ENCODE measurements around the gene BFSP1. TPM values are rescaled to one million over a fixed set of nuclear protein-coding genes. Genes with fewer than 3 reads are reported as not detected.

The BFSP1 gene
- total RNA-seq, 8 experiments from 2014 or later = 0.49 to 9.6 (median 1.8) TPM

DNA sequence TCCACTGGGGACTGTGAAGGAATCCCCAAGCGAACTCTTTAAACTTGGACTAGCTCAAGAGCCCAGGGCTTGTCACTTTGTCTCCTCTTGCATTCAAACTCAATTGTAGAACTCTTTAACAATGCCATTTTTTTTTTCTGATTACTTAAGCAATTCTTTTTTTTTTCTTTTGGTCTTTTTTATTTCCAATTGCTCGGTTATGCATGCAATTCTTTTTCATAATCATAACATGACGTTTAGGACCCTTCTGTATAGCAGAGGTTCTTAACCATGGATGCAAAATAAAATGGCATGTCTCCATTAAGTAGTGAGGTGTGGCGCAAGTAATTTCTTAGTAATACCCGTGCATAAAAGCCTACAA lies 466 bp upstream of the BFSP1 start:
- Histone ChIP-seq H3K4me1 (replicated peaks in 1 of 2) (peaks cover 5 to 11% of the 10 kb centered on the region in 2 donors), H3K27ac (no peak overlapping the region), H3K4me3 (peak overlapping the region; percentile 33 to 50 (median 38))
- in situ Hi-C loops (cut with MboI; ENCODE audit: low pct_unique_long_range_greater_than_20kb in 2 of 9, low sequenced_read_pairs in 9 of 9, unreplicated experiment in 9 of 9) = loop anchor here in 2 of 9 experiments (10.0 to 25.0 kb wide), 2 partner anchors 73 to 356 kb away; no protein-coding TSS in a partner anchor
- 26 to 66% (median 40%) methylated on average over 3 to 5 of the region's 5 CpGs for WGBS, 10 experiments
- no peak for ATAC-seq (replicated peaks in 6 of 8)

GRCh38 chr20:17530153-17530552 lies 1.0 kb downstream of the BFSP1 start:
- no peak overlapping the region for H3K4me3 ChIP-seq
- H3K4me1 ChIP-seq (replicated peaks in 1 of 2) = peaks cover 5 to 11% of the 10 kb centered on the region in 2 donors
- H3K27ac ChIP-seq = no peak overlapping the region
- 67 to 100% (median 100%) methylated on average over 1 to 6 of the region's 7 CpGs; no CpG with 5 or more reads in 3 of the 10 experiments for WGBS, 10 experiments
- in situ Hi-C loops (cut with MboI; ENCODE audit: low pct_unique_long_range_greater_than_20kb in 2 of 9, low sequenced_read_pairs in 9 of 9, unreplicated experiment in 9 of 9) = loop anchor here in 2 of 9 experiments (10.0 to 25.0 kb wide), 2 partner anchors 75 to 357 kb away; no protein-coding TSS in a partner anchor
- ATAC-seq (replicated peaks in 6 of 8) = no peak

- no peak for ATAC-seq (replicated peaks in 6 of 8)
- H3K4me1 ChIP-seq (replicated peaks in 1 of 2) = peaks cover 5 to 11% of the 10 kb centered on the region in 2 donors
- no peak overlapping the region for H3K27ac ChIP-seq
- H3K4me3 ChIP-seq = no peak overlapping the region
- in situ Hi-C loops (cut with MboI; ENCODE audit: low pct_unique_long_range_greater_than_20kb in 2 of 9, low sequenced_read_pairs in 9 of 9, unreplicated experiment in 9 of 9) = loop anchor here in 1 of 9 experiments (25.0 kb wide), 1 partner anchor 358 kb away; no protein-coding TSS in a partner anchor
Observed at GRCh38 chr20:17529586-17529985, 1.6 kb downstream of the BFSP1 start.

DNA sequence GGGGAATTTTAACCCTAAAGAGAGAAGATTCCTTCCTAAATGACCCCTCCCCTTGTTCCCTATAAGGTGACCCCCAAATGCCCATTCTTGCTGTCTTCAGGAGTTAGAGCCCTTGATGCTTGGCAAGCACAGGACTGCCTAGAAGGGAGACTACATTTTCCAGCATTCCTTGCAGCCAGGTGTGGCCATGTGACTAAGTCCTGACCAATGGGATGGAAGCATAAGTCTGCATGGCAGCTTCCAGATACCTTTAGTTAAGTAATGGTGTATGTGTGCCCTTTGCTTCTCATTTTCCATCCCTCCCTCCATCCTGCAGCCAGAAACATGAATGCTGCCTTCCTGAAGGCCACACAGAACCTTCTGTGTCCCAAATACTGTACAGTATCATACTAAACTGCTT lies 5.5 kb downstream of the BFSP1 start:
- ATAC-seq (replicated peaks in 6 of 8) = peak in 6 of 8 experiments; percentile 11 to 70 (median 62)
- Histone ChIP-seq H3K4me1 (replicated peaks in 1 of 2) (peaks cover 0 to 3% of the 10 kb centered on the region in 2 donors), H3K27ac (no peak overlapping the region), H3K4me3 (no peak overlapping the region)
- in situ Hi-C loops (cut with MboI; ENCODE audit: low pct_unique_long_range_greater_than_20kb in 2 of 9, low sequenced_read_pairs in 9 of 9, unreplicated experiment in 9 of 9) = loop anchor here in 1 of 9 experiments (25.0 kb wide), 1 partner anchor 362 kb away; no protein-coding TSS in a partner anchor

DNA sequence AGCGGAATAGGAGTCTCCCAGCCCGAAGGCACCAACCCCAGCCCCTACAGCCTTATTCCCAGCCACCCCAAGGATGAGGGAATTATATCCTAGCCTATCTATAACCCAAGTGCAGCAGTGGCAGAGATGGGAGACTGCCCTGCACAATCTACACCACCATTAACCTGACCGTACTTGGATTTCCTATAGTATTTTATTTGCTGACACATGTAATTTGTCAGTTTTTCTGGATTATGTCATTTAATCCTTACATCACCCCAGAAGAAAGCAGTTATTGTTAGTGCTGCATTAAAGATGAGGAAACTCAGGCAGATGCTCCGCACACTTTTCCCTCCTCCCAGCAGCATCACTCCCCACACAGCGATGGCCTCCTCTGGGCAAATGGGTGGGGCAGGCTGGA lies 6.0 kb downstream of the BFSP1 start:
- H3K4me3 ChIP-seq = no peak overlapping the region
- H3K27ac ChIP-seq = no peak overlapping the region
- 92 to 100% (median 100%) methylated on average over 2 to 5 of the region's 5 CpGs; no CpG with 5 or more reads in 6 of the 10 experiments for WGBS, 10 experiments
- ATAC-seq (replicated peaks in 6 of 8) = peak in 1 of 8 experiments; percentile 31
- in situ Hi-C loops (cut with MboI; ENCODE audit: low pct_unique_long_range_greater_than_20kb in 2 of 9, low sequenced_read_pairs in 9 of 9, unreplicated experiment in 9 of 9) = loop anchor here in 1 of 9 experiments (25.0 kb wide), 1 partner anchor 362 kb away; no protein-coding TSS in a partner anchor
- no peaks in the 10 kb centered on the region for H3K4me1 ChIP-seq (replicated peaks in 1 of 2)

DNA sequence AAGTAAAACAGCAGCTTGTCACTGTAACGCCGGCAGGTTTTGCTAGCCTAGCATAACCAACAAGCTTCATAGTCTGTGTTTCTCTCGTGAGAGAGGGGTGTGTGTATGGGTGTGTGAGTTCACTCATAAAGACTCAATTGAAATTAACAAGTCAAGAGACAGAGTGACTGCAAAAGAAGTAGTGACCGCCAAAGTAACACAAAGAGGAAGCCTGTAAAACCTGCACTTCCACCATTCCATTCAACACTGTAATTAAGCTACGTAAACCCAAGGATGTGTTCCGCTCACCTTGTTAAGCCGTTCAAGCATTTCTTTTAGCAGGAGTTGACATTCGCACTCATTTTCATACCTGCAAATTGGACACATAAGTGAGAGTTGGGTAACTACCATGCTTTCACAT lies 6.6 kb downstream of the BFSP1 start:
- H3K4me1 ChIP-seq (replicated peaks in 1 of 2) = no peaks in the 10 kb centered on the region
- 73 to 100% (median 81%) methylated on average over 1 to 7 of the region's 8 CpGs; no CpG with 5 or more reads in 2 of the 10 experiments for WGBS, 10 experiments

DNA sequence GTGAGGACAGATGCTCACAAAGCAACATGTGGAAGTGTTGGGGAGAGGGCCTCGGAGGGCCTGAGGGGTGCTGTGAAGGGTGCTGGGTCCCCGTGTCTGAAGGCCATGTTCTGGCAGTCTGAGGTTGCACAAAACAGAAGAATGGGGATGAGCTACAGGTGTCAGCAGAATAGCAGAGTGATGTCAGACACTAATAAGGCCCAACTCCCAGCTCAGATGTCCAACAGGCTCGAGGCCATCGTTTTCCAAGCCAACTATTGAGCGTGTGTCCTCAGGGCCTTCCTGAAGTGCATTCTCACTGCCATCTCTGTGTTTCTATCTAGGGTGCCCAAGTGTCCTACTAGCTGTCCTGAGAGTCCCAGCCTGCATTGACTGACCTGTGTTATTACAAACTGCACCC lies 7.9 kb downstream of the BFSP1 start:
- 4 to 86% (median 68%) methylated on average over 1 to 5 of the region's 5 CpGs; no CpG with 5 or more reads in 3 of the 10 experiments for WGBS, 10 experiments
- Histone ChIP-seq H3K27ac (no peak overlapping the region), H3K4me1 (replicated peaks in 1 of 2) (peaks cover 0 to 5% of the 10 kb centered on the region in 2 donors), H3K4me3 (no peak overlapping the region)
- ATAC-seq (replicated peaks in 6 of 8) = no peak
- in situ Hi-C loops (cut with MboI; ENCODE audit: low pct_unique_long_range_greater_than_20kb in 2 of 9, low sequenced_read_pairs in 9 of 9, unreplicated experiment in 9 of 9) = loop anchor here in 3 of 9 experiments (25.0 kb wide), 2 partner anchors 389 to 414 kb away; no protein-coding TSS in a partner anchor

More for the DNA sequence above, 6.6 kb downstream of the BFSP1 start:
- no peak for ATAC-seq (replicated peaks in 6 of 8)
- in situ Hi-C loops (cut with MboI; ENCODE audit: low pct_unique_long_range_greater_than_20kb in 2 of 9, low sequenced_read_pairs in 9 of 9, unreplicated experiment in 9 of 9) = loop anchor here in 3 of 9 experiments (25.0 kb wide), 2 partner anchors 388 to 413 kb away; no protein-coding TSS in a partner anchor
- H3K4me3 ChIP-seq = no peak overlapping the region
- no peak overlapping the region for H3K27ac ChIP-seq

GRCh38 chr20:17522528-17522927 lies 8.7 kb downstream of the BFSP1 start:
- Histone ChIP-seq H3K27ac (no peak overlapping the region), H3K4me3 (no peak overlapping the region), H3K4me1 (replicated peaks in 1 of 2) (peaks cover 0 to 5% of the 10 kb centered on the region in 2 donors)
- ATAC-seq (replicated peaks in 6 of 8) = no peak
- 71 to 100% (median 83%) methylated on average over 1 to 3 of the region's 3 CpGs; no CpG with 5 or more reads in 1 of the 10 experiments for WGBS, 10 experiments
- in situ Hi-C loops (cut with MboI; ENCODE audit: low pct_unique_long_range_greater_than_20kb in 2 of 9, low sequenced_read_pairs in 9 of 9, unreplicated experiment in 9 of 9) = loop anchor here in 3 of 9 experiments (25.0 kb wide), 2 partner anchors 390 to 415 kb away; no protein-coding TSS in a partner anchor

- in situ Hi-C loops (cut with MboI; ENCODE audit: low pct_unique_long_range_greater_than_20kb in 2 of 9, low sequenced_read_pairs in 9 of 9, unreplicated experiment in 9 of 9) = loop anchor here in 3 of 9 experiments (25.0 kb wide), 2 partner anchors 392 to 417 kb away; no protein-coding TSS in a partner anchor
- Histone ChIP-seq H3K4me3 (no peak overlapping the region), H3K4me1 (replicated peaks in 1 of 2) (peaks cover 0 to 5% of the 10 kb centered on the region in 2 donors), H3K27ac (no peak overlapping the region)
- WGBS, 10 experiments = 13 to 79% (median 57%) methylated on average over 1 to 3 of the region's 3 CpGs
- no peak for ATAC-seq (replicated peaks in 6 of 8)
Observed at GRCh38 chr20:17520583-17520982, 10.6 kb downstream of the BFSP1 start.

DNA sequence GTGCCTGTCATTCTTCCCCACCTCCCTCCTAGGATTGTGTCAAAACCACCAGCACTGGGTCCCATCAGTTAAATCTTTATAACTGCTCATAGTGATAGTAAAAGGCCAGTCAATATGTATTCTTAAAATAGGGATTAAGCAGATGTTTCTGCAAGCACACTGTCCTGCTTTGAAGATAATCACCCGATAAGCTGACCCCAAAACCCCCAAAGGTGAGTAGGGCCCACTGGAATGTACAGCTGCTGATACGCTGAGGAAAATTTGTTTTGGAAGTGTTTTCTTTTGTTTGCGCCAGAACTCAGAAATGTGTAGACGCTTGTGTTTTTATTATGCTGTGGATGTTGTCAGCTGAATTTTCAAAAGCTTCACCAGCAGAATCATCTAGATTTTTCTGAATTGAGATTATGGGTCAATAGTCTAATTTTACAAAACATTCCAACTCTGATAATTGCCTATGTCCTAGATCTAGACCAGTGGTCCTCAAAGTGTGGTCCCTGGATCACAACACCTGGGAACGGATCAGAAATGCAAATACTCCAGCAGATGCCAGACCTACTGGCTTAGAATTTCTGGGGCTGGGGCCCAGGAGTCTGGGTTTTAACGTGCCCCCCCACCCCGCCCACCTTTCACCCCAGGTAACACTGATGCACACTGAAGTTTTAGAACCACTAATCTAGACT lies 11.4 kb downstream of the BFSP1 start:
- in situ Hi-C loops (cut with MboI; ENCODE audit: low pct_unique_long_range_greater_than_20kb in 2 of 9, low sequenced_read_pairs in 9 of 9, unreplicated experiment in 9 of 9) = loop anchor here in 3 of 9 experiments (25.0 kb wide), 2 partner anchors 393 to 418 kb away; no protein-coding TSS in a partner anchor
- 33 to 100% (median 87%) methylated on average over 1 to 7 of the region's 7 CpGs for WGBS, 10 experiments
- ATAC-seq (replicated peaks in 6 of 8) = no peak
- Histone ChIP-seq H3K4me1 (replicated peaks in 1 of 2) (peaks cover 0 to 5% of the 10 kb centered on the region in 2 donors), H3K4me3 (no peak overlapping the region), H3K27ac (no peak overlapping the region)

DNA sequence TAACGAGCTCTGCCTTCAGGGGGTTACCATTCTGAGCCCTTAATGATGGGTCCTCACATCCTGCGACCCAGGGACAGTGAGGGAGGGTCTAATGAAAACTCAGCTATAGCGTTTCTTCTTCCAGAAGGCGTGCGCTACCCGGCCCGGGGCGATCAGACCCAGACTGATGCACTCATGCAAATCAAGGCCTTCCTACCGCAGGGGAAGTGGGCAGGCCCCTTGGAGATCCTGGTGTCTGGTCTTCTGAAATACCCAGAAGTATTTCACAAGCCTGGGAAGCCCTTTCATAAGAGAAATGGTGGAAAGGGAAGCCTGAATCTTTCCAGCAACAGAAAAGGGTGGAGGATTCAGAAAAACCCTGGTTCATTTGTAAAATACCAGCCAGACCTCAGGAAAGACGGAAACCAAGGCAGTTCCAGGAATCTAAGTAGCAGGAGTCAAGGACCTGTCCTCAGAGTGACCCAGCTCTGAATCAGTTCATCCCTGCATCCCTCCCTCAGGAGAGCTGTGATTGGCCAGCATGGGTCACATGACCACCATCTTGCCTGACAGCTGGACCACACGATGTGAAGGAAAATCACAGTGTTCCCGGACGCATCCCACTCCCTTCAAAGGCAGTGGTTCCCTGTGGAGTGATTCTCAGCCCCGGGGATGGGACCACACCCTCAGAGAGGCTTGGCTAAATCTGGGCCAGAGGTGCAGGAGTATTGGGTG lies 12.7 kb downstream of the BFSP1 start:
- H3K4me3 ChIP-seq = no peak overlapping the region
- H3K4me1 ChIP-seq (replicated peaks in 1 of 2) = peaks cover 0 to 5% of the 10 kb centered on the region in 2 donors
- no peak overlapping the region for H3K27ac ChIP-seq
- ATAC-seq (replicated peaks in 6 of 8) = peak; percentile 26 to 88 (median 62)
- WGBS, 10 experiments = 47 to 94% (median 74%) methylated on average over 2 to 12 of the region's 14 CpGs; no CpG with 5 or more reads in 2 of the 10 experiments
- in situ Hi-C loops (cut with MboI; ENCODE audit: low pct_unique_long_range_greater_than_20kb in 2 of 9, low sequenced_read_pairs in 9 of 9, unreplicated experiment in 9 of 9) = loop anchor here in 3 of 9 experiments (25.0 kb wide), 2 partner anchors 394 to 419 kb away; no protein-coding TSS in a partner anchor

DNA sequence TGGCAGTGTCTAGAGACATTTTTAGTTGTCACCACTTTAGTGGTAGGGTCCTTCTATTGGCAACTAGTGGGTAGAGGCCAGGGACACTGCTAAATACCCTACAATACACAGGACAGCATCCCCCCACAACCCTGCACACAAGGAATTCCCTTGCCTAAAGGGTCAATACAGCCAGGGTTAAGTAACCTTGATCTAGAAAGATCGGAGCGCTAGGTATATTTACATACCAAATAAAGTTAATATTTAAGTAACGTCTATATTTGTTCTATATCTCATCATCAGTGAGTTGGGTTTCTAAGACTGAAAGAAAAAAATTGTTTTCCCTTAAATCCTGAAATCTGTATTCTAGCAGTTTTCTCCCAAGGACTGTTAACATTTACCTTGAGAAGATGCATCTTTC lies 16.1 kb downstream of the BFSP1 start:
- in situ Hi-C loops (cut with MboI; ENCODE audit: low pct_unique_long_range_greater_than_20kb in 2 of 9, low sequenced_read_pairs in 9 of 9, unreplicated experiment in 9 of 9) = loop anchor here in 3 of 9 experiments (25.0 kb wide), 2 partner anchors 397 to 422 kb away; no protein-coding TSS in a partner anchor
- Histone ChIP-seq H3K4me1 (replicated peaks in 1 of 2) (peaks cover 0 to 5% of the 10 kb centered on the region in 2 donors), H3K4me3 (no peak overlapping the region), H3K27ac (no peak overlapping the region)
- WGBS, 10 experiments = 60 to 100% (median 80%) methylated on average over 1 to 3 of the region's 3 CpGs; no CpG with 5 or more reads in 5 of the 10 experiments
- ATAC-seq (replicated peaks in 6 of 8) = no peak
